ENCODE results near the gene NFATC1. TPM values are rescaled to one million over a fixed set of nuclear protein-coding genes. Genes with fewer than 3 reads are reported as not detected.
"Not testable (repeated sequence)": the region's sequence is repeated elsewhere in the genome, so short reads cannot be mapped to it uniquely, and the experiment has no call there.

Gene NFATC1
- total RNA-seq, 2 donors from 2014 or later = 2.9 to 4.4 TPM

DNA sequence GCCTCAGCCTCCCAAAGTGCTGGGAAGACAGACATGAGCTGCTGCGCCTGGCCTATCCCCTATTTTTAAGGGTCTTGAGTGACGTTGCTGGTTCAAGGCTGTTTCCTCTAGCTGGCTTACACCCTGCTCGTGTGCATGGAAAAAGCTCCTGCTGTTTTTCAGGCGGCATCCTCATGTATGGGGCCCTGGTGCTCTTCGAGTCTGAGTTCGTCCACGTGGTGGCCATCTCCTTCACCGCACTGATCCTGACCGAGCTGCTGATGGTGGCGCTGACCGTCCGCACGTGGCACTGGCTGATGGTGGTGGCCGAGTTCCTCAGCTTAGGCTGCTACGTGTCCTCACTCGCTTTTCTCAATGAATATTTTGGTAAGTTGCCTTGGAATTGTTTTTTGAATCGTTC is 22.0 kb upstream of the NFATC1 start:
- DNase-seq (no peak), ATAC-seq (no peak)
- intact Hi-C loops (cut with DNase I, micrococcal nuclease) = no loop called here

DNA sequence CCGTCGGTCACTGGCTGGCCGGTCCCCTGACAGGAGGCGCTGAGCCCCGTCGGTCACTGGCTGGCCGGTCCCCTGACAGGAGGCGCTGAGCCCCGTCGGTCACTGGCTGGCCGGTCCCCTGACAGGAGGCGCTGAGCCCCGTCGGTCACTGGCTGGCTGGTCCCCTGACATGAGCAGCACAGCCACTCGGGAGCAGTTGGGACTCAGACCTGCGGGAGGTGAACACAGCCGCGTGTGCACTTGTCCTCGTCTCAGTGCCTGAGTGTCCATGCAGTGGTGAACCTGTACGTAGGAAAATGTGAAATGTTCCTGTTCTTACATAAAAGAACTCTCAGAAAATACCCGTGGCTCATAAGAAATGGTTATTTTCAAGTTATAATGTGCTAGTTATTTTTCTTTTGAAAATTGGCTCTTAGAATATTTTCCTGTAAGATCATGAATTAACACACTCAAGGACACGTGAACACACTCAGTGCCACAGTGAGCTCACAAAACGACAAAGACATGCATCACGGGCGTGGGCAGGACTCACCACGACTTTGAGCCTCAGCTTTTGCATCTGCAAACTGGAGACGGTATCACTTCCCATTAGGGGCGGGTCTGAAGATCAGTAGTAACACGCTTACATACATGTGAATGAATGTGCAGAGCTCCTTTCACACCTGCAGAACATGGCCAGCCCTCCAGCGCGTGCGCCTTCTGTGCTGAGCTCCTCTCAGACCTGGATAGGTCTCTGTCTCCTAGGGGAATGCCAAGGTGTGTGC is 21.1 kb upstream of the NFATC1 start:
- no peak for DNase-seq
- no peak for ATAC-seq
- intact Hi-C loops (cut with DNase I, micrococcal nuclease) = no loop called here

DNA sequence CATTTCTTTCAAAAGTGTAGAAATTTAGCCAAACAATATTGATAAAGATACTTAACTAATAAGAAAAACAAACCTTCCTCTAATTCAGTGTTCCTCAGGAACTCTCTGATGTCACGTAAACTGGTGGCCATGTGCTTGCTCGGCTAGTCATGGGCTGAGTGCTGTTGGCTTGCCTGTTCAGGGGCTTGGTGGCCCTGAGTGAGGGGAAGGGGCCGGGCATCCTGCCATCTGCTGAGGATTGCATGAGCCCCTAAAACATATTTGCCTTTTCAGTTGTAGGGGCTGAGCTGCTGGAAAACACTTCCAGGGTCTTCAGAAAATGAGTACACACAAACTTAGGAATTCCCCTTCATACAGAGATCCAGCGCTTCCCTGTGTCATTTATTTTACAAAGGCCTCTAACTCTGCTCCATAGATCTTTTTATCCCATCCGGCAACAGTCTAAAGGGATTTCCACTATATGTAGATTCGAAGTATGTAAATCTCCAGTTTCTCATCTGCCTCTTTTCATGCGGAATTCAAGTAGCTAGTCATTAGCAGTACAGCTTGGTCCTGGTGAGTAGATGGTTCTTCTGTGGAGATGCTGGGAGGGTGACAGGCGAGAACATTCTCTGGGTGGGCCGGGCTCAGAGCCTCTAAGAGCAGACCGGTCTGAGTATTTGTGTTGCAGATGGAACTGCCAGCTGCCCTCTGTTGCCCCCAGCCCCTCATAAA is 20.1 kb upstream of the NFATC1 start:
- intact Hi-C loops (cut with DNase I, micrococcal nuclease) = no loop called here
- ATAC-seq (no peak), DNase-seq (no peak)

DNA sequence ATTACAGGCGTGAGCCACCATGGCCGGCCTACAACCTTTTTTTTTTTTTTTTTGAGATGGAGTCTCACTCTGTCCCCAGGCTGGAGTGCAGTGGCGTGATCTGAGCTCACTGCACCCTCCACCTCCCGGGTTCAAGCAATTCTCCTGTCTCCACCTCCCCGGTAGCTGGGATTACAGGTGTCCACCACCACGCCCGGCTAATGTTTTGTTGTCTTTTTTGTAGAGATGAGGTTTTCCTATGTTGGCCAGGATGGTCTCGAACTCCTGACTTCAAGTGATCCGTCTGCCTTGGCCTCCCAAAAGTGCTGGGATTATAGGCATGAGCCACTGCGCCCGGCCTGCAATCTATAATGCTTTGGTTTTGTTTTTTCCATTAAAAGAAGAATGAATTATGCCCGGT is 19.1 kb upstream of the NFATC1 start:
- DNase-seq; intact Hi-C loops (cut with DNase I, micrococcal nuclease); ATAC-seq: not testable (repeated sequence)

DNA sequence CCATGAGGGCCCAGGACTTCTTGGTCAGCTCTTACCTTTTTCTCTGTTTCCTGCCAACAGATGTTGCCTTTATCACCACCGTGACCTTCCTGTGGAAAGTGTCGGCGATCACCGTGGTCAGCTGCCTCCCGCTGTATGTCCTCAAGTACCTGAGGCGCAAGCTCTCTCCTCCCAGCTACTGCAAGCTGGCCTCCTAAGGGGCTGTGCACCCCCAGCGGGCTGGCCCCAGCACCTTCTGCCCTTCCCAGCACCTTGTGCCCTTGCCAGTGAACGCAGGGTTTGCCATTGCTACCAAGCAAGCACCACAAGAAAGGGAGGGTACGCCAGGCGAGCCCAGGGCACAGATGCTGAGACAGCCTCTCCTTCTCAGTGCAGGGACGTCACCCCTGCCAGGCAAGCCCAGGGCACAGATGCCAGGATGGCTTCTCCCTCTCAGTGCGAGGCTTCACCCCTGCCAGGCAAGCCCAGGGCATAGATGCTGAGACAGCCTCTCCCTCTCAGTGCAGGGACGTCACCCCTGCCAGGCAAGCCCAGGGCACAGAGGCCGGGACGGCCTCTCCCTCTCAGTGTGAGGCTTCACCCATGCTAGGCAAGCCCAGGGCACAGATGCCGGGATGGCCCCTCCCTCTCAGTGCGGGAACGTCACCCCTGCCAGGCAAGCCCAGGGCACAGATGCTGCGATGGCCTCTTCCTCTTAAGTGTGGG is 18.4 kb upstream of the NFATC1 start:
- no peak for ATAC-seq
- intact Hi-C loops (cut with DNase I, micrococcal nuclease) = no loop called here
- no peak for DNase-seq

DNA sequence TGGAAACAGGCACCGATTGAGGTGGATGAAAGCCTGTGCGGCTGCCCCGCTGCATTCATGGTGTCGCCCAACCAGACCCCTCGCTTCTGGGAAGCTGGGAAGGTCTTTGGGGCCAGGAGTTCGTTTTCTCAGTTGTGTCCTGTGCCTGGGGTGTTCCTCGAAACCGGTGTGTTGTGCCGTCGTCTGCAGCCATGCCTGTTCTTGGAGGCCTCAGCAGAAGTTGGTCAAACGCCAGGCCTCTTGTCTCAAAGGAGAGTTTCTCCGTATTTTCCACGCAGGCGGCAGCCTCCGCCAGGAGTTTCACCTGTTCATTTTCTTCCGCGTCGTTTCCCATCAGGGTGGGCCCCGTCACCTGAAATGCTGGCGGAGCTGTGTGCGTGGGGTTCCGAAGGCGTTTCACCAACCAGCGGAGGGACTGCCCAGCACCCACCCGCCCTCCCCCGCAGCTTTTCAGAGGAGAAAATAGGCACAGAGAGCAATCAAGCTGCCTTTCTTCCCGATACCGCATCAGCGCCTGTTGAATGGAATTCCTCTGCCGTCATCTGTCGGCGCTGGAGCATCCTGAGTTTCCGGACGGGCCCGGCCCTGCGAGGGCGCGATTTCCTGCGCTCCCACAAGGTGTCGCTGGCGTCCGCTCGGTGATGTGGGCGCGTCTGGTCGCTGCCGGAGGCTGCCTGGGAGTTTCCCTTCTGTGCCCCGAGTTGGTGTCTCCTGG is 17.0 kb upstream of the NFATC1 start:
- peak; percentile 62 to 81 for DNase-seq
- ATAC-seq = peak; percentile 83
- intact Hi-C loops (cut with DNase I, micrococcal nuclease) = loop anchor here in 1 of 2 donors (2.0 kb wide), 1 partner anchor 266 kb away; no protein-coding TSS in a partner anchor

DNA sequence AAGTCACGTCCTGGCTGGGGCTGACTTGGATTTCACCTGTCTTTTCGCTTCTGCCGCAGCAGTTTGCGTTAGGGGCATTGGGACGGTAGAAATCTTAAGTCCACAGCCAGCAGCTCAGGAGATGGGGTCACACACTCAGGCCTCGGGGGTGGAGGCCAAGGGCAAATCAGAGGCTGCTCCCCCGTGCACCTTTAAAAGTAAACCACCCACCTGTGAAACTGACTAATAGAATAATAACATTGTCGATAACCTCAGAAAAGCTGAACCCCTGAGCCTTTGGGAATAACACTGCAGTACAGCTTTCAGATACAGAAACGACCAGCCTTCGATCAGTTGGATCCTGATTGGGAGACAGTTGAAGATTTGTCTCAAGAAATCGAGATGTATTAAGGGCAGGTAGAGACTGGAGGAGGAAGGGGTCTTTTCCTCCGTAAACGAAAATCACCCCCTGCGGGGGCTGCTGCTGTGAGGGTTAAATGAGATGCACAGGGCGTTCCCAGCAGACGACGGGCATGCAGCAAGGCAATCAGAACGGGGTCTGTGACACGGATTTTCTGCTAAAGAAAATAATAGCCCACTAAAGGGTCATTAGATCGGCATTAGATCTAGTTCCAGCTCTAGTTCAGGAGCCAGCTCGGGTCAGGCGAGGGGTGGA is 16.4 kb upstream of the NFATC1 start:
- intact Hi-C loops (cut with DNase I, micrococcal nuclease) = loop anchor here in 1 of 2 donors (2.0 kb wide), 1 partner anchor 265 kb away; no protein-coding TSS in a partner anchor
- ATAC-seq = no peak
- DNase-seq = no peak

DNA sequence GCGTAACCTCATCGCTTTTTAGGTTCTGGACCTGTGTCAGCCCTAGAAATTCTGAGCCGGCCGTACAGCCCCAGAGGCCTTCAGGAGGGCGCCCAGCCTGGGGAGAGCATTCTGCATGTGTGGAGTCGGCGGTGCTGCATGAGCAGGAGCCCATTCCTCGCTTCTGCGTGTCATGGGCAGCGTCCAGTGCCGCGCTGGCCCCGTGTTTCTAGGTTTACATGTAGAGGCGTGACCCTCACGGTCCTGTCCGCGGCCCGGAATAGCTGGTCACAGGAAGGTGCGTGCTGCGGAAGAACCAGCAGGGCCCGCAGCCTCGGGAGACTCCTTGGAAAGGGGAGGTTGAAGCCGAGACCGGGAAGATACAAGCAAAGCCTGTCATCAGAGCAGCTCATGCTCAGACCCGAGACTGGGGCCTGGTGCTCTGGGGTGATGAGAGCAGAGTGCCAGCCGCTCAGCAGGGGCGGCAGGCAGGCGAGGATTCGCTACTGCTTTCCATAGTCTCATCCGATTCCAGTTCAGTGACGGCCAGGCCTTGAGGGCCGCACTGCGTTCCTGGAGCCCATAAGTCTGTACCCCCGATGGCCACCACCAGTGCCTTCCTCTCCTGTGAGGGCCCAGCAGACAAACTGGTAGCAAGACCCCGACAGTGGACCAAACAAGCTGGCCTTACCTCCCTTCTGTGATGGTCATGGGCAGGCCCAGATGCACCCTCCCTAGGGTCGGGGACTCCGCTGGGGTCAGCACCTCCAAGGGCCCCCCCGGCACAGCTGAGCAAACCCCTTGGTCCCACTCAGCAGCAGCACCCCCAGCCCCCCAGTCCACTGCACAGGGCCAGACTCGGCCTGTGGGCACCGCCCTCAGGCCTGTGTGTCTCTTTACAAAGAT is 15.6 kb upstream of the NFATC1 start:
- no peak for DNase-seq
- intact Hi-C loops (cut with DNase I, micrococcal nuclease) = loop anchor here (2.0 to 5.0 kb wide), 3 partner anchors 147 to 265 kb away; no protein-coding TSS in a partner anchor
- ATAC-seq = peak; percentile 6

DNA sequence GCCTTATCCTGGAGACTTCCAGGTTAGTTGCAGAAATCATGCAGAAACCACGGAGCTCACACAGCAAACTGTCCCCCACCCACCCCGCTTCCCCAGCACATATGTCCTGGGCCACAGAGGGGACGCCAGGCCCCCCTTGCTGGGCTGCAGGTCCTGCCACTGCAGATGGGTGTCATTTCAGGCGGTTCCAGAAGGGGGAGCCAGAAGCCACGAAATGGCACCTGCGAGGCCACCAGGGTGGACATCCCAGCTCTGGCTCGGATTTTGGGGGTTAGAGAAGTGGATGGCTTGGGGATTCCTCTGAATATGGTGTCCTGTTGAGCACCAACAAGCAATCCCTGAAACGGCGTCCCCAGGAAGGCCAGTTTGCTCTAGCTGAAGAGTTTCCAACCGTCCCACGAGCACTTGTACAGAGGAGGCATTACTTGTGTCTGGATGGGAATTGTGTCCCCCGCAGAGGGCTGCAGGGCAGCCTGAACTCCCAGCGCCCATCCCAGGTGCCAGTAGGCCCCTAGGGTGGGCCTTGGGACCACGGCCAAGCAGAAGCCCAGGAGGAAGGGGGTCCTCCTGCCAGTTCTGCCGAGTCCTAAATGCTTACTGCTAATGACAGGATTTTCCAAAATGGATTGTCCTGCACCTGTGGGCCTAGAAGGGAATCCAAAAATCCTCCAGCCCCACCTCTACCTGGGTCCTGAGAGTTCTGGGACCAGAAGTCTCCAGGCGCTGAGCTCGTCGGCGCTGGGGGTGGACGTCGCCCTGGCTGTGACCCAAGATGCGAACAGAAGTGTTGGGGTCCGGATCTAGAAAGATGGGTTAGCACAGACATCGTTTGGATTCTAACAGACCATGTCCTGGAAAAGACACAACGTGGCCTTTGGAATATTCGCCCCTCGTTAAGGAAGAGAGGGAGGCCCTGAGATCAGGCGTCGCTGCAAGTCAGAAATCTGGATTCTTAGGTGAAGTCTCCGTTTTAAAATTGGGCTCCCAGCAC is 14.6 kb upstream of the NFATC1 start:
- DNase-seq = peak in 1 of 2 donors; percentile 76
- intact Hi-C loops (cut with DNase I, micrococcal nuclease) = loop anchor here (5.0 kb wide), 2 partner anchors 146 to 261 kb away; no protein-coding TSS in a partner anchor
- ATAC-seq = peak; percentile 42

DNA sequence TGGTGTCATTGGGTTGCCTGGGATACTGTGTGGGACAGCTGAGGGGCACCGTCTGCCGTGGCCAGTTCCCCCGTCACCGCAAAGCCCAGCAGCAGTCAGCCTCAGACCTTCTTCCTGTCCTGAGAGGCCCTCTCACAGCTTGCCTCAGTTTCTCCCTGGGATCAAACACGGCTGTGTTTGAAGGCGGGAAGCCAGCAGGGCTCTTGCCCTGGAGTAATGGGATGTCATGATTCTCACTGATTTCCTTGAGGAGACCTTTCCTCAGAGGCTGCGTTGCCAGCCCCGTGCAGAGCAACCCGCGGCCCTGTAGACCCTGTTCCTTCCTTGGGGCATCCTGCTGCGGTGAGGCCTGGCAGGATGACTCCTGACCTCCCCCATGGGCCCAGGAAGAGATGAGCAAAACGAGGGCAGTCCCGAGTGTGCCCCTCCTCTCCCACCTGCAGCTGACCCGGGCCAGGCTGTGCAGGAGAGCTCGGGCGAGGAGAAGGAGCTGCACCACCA is 13.9 kb upstream of the NFATC1 start:
- DNase-seq (no peak), ATAC-seq (no peak)
- intact Hi-C loops (cut with DNase I, micrococcal nuclease) = loop anchor here (5.0 kb wide), 2 partner anchors 145 to 260 kb away; no protein-coding TSS in a partner anchor

DNA sequence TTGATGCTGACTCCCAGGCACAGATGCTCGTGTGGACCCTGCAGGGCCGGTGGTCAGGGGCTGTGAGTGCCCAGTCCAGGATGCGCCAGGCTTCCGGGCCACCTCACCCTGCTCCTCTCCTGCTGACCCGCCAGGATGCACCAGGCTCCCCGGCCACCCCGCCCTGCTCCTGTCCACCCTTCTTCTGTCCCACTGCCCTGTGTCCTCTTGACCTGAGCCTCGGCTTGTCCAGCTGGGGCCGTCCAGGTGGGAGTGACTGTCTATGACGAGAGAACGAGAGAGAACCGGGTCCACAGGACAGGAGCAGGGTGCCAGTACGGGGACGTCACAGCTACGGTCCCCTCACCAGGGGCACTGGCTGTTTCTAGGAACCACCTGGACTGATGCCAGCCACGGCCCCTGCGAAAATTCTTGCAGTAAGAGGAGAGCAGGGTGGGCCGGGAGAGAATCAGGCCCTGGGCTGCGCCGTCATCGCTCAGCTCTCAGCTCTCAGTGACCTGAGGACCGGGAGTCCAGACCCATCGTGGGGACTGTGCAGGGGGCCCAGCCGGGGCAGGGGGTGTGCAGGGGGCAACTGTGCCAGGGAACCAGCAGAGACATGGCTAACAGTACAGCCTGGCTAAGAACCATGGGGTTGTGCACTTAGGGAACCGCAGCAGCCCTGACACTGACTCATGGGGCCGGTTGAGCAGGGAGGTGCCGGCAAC is 12.9 kb upstream of the NFATC1 start:
- ATAC-seq (no peak), DNase-seq (no peak)
- intact Hi-C loops (cut with DNase I, micrococcal nuclease) = loop anchor here (5.0 kb wide), 2 partner anchors 144 to 259 kb away; no protein-coding TSS in a partner anchor

DNA sequence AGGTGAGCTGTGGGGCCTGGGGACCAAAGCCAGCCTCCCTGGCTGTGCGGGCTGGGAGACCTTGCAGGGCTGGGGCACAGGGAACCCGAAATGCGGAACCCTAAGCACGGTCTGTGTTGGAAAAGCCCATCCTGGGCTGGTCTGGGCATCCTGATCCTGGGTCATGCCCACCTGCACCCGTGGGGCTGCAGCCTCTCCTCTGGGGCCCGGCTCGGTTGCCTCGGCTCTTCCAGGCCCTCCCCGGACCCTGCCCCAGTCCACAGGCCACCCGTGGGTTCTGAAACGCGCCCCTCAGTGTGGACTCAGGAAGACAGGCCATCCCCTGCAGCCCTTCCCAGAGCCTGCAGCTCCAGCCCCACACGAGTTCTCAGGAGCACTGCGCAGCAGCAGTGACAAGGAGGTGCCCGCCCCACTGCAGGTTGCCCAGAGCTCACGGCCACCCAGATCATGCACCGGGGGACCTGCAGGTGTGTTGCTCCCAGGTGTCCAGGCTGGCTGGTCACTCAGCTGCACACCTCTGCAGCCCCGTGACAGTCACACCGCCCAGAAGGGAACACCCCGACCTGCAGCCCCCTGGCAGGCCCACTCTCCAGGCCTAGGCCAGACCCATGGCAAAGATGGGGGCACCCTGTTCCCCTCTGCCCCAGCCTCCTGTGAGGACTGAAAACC is 12.2 kb upstream of the NFATC1 start:
- intact Hi-C loops (cut with DNase I, micrococcal nuclease) = loop anchor here (5.0 kb wide), 2 partner anchors 144 to 259 kb away; no protein-coding TSS in a partner anchor
- no peak for ATAC-seq

DNA sequence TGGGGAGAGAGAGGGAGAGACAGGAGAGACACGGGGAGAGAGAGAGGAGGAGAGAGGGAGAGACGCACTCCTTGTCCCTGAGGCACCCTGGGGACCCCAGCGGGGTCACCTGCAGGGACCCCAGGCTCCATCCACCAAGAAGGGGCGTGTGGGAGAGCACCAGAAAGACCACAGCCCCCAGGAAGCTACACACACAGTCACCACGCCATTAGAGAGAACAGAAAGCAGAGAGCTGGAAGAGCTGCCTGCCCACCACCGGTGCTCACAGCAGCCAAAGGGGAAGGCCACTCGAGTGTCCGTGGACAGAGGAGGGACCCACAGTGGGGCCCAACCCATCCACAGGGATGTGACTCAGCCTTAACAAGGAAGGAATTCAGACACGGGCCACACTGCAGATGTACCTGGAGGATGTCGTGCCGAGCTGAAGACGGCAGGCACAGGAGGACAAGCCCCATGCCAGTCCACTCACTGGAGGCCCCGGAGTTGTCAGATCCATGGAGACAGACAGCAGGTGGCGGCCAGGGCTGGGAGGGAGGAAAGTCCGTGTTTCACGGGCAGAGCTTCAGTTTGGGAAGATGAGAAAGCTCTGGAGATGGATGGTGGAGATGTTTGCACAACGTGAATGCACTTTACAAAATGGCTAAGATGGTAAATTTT is 11.5 kb upstream of the NFATC1 start:
- DNase-seq (no peak), ATAC-seq (peak; percentile 12)
- intact Hi-C loops (cut with DNase I, micrococcal nuclease) = loop anchor here (5.0 kb wide), 2 partner anchors 143 to 258 kb away; no protein-coding TSS in a partner anchor

More for the DNA sequence above, 12.2 kb upstream of the NFATC1 start:
- no peak for DNase-seq

DNA sequence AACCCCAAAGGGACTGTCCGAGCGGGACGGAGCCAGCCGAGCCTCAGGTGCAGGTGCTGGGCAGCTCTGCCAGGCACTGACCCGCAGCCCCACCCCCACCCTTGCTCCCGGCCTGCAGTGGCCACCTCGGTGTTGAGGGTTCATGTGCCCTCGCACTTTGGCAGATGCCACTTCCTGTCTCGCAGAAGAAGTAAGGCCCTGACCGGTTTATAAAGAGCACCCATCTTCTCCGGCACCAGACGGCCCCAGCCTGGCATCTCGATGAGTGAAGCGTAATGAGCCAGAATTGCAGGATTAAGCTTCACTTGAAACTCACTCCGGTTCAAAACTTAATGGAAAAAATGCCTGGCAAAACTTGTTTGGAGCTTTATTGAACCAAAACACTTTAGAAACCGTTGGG is 10.9 kb upstream of the NFATC1 start:
- DNase-seq (no peak), ATAC-seq (no peak)
- intact Hi-C loops (cut with DNase I, micrococcal nuclease) = loop anchor here (5.0 kb wide), 2 partner anchors 142 to 257 kb away; no protein-coding TSS in a partner anchor
